ENCODE results near the gene SNRPE. TPM values are rescaled to one million over a fixed set of nuclear protein-coding genes. Genes with fewer than 3 reads are reported as not detected.
A peak's percentile ranks its signal among the peaks of the same experiment; 100 is the strongest.

The SNRPE gene
- polyA plus RNA-seq: 108 to 303 TPM (median 235 TPM) in 3 replicates
- 93.0 TPM for polyA plus RNA-seq (2011; ENCODE audit: low read depth)
- 209 and 302 TPM in 2 replicates for polyA plus RNA-seq (2011; cell fraction: cytosol; rRNA removed)
- polyA plus RNA-seq (2011; cell fraction: nucleus; rRNA removed): 76.1 and 116 TPM in 2 replicates
- polyA plus RNA-seq (2012; ENCODE audit: low replicate concordance): 113 and 215 TPM in 2 replicates
- 9.6 to 91.0 TPM (median 30.8 TPM) in 3 replicates for polyA minus RNA-seq
- 23.0 TPM for polyA minus RNA-seq (2011; cell fraction: cytosol; rRNA and poly(A)+ RNA removed)
- 6.6 and 13.9 TPM in 2 replicates for polyA minus RNA-seq (2011; cell fraction: nucleus; rRNA and poly(A)+ RNA removed)

- Histone ChIP-seq H3K36me3 (ENCODE audit: control insufficient read depth in 2 of 2, extremely low read depth in 1 of 2, insufficient read depth in 2 of 2, low read length in 2 of 2) (peaks cover 8 to 21% of the 10 kb centered on the region in 2 experiments), H3K9me3 (ENCODE audit: control insufficient read depth, low read depth, low read length) (no peaks in the 10 kb centered on the region), H2AFZ (ENCODE audit: control insufficient read depth, low read length) (peak within 1 kb of the TSS; percentile 80), H3K4me2 (ENCODE audit: control insufficient read depth, extremely low read depth, insufficient read depth, low read depth, low read length) (peak within 1 kb of the TSS; percentile 92), H3K27ac (ENCODE audit: control insufficient read depth, insufficient read depth, low read length) (peak within 1 kb of the TSS; percentile 93), H3K27me3 (ENCODE audit: control insufficient read depth, extremely low read depth, insufficient read depth, low read length) (no peaks in the 10 kb centered on the region), H4K20me1 (ENCODE audit: control insufficient read depth, extremely low read depth, insufficient read depth, low read length) (no peaks in the 10 kb centered on the region), H3K79me2 (ENCODE audit: control insufficient read depth, insufficient read depth, low read length) (peaks cover 40% of the 10 kb centered on the region), H3K9ac (ENCODE audit: control insufficient read depth, extremely low read depth, insufficient read depth, low read length) (peak within 1 kb of the TSS; percentile 86), H3K4me3 (ENCODE audit: control insufficient read depth in 2 of 3, extremely low read depth in 1 of 3, insufficient read depth in 2 of 3, low read depth in 1 of 3, low read length in 3 of 3) (peak within 1 kb of the TSS; percentile 63 to 91 (median 82)), H3K4me1 (ENCODE audit: control insufficient read depth, extremely low read depth, insufficient read depth, low read length) (peaks cover 36% of the 10 kb centered on the region), H3K9me1 (ENCODE audit: control insufficient read depth, extremely low read depth, insufficient read depth, low read length) (no peaks in the 10 kb centered on the region)
- DNase-seq (ENCODE audit: low read depth, low spot score): peak; percentile 94
- TF ChIP-seq EZH2 (IDR thresholded peaks at IDR 0.05; ENCODE audit: low read length): no peak
- TF ChIP-seq, protein P1, sequence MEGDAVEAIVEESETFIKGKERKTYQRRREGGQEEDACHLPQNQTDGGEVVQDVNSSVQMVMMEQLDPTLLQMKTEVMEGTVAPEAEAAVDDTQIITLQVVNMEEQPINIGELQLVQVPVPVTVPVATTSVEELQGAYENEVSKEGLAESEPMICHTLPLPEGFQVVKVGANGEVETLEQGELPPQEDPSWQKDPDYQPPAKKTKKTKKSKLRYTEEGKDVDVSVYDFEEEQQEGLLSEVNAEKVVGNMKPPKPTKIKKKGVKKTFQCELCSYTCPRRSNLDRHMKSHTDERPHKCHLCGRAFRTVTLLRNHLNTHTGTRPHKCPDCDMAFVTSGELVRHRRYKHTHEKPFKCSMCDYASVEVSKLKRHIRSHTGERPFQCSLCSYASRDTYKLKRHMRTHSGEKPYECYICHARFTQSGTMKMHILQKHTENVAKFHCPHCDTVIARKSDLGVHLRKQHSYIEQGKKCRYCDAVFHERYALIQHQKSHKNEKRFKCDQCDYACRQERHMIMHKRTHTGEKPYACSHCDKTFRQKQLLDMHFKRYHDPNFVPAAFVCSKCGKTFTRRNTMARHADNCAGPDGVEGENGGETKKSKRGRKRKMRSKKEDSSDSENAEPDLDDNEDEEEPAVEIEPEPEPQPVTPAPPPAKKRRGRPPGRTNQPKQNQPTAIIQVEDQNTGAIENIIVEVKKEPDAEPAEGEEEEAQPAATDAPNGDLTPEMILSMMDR (optimal IDR thresholded peaks at IDR 0.05 in 1 of 3, IDR thresholded peaks at IDR 0.05 in 1 of 3, conservative IDR thresholded peaks at IDR 0.05 in 1 of 3; ENCODE audit: extremely low read depth in 1 of 3, insufficient read depth in 2 of 3, low read length in 3 of 3): peak; percentile 93 to 99 (median 96)
- dilution Hi-C loops (cut with MboI; ENCODE audit: extremely low pct_ligation_motif_present, low sequenced_read_pairs): loop anchor here (25.0 kb wide), 1 partner anchor 276 kb away; no protein-coding TSS in a partner anchor
- peak; percentile 49 for FAIRE-seq
Observed at GRCh38 chr1:203861379-203862184, at the start of gene SNRPE. TSS of gene SNRPE (plus strand) at chr1:203861599. CDS start at chr1:203861660, 61 bp downstream.

DNA sequence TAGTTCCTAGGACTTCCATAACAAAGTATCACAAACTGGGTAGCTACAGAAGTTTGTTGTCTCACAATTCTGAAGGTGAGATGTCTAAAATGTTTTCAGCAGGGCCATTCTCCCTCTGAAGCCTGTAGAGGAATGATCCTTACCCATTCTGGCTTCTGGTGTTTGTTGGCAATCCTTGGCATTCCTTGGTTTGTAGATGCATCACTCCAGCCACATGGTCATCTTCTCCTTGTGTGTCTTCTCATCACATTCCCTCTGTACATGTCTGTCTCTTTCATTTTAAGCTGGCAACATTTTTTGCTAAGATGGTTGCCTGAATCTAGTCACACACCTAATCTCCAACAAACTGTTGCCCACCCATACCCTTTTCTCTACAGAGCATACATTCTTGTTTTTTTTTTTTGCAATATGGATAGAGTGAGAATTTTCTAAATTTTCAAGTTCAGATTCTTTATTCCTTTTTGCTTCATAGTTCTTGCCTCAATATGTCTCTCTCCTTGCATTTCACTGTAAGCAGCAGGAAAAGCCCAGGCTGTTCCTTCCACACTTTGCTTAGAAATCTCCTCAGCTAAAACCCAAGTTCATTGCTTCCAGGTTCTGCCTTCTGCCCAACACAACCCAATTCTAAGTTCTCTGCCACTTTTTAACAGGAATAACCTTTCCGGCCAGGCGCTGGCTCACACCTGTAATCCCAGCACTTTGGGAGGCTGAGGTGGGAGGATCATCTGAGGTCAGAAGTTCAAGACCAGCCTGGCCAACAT is 47.6 kb upstream of the SNRPE start:
- H3K9me3 ChIP-seq (ENCODE audit: control insufficient read depth, low read depth, low read length): no peaks in the 10 kb centered on the region
- TF ChIP-seq, protein P1 (optimal IDR thresholded peaks at IDR 0.05 in 1 of 3, IDR thresholded peaks at IDR 0.05 in 1 of 3, conservative IDR thresholded peaks at IDR 0.05 in 1 of 3; ENCODE audit: extremely low read depth in 1 of 3, insufficient read depth in 2 of 3, low read length in 3 of 3): no peak
- no peak for TF ChIP-seq EZH2 (IDR thresholded peaks at IDR 0.05; ENCODE audit: low read length)
- DNase-seq (ENCODE audit: low read depth, low spot score) (no peak), FAIRE-seq (no peak)
- no peak overlapping the region for H3K9ac ChIP-seq (ENCODE audit: control insufficient read depth, extremely low read depth, insufficient read depth, low read length)
- H2AFZ ChIP-seq (ENCODE audit: control insufficient read depth, low read length): no peak overlapping the region
- no peak overlapping the region for H3K27ac ChIP-seq (ENCODE audit: control insufficient read depth, insufficient read depth, low read length)
- peaks cover 6% of the 10 kb centered on the region for H4K20me1 ChIP-seq (ENCODE audit: control insufficient read depth, extremely low read depth, insufficient read depth, low read length)
- H3K4me3 ChIP-seq (ENCODE audit: control insufficient read depth in 2 of 3, extremely low read depth in 1 of 3, insufficient read depth in 2 of 3, low read depth in 1 of 3, low read length in 3 of 3): no peak overlapping the region
- dilution Hi-C loops (cut with MboI; ENCODE audit: extremely low pct_ligation_motif_present, low sequenced_read_pairs): no loop called here
- H3K79me2 ChIP-seq (ENCODE audit: control insufficient read depth, insufficient read depth, low read length): peaks cover 62% of the 10 kb centered on the region
- H3K36me3 ChIP-seq (ENCODE audit: control insufficient read depth in 2 of 2, extremely low read depth in 1 of 2, insufficient read depth in 2 of 2, low read length in 2 of 2): peaks cover 8 to 23% of the 10 kb centered on the region in 2 experiments
- H3K4me2 ChIP-seq (ENCODE audit: control insufficient read depth, extremely low read depth, insufficient read depth, low read depth, low read length): no peak overlapping the region
- no peaks in the 10 kb centered on the region for H3K9me1 ChIP-seq (ENCODE audit: control insufficient read depth, extremely low read depth, insufficient read depth, low read length)
- H3K4me1 ChIP-seq (ENCODE audit: control insufficient read depth, extremely low read depth, insufficient read depth, low read length): no peaks in the 10 kb centered on the region
- H3K27me3 ChIP-seq (ENCODE audit: control insufficient read depth, extremely low read depth, insufficient read depth, low read length): no peaks in the 10 kb centered on the region

Data from keratinocyte (primary cell).